ENCODE measurements around the gene ASIC3.

- TF ChIP-seq POLR2A (IDR thresholded peaks at IDR 0.05; ENCODE audit: low read depth, low read length): no peak
- no peak for TF ChIP-seq POLR2AphosphoS5 (IDR thresholded peaks at IDR 0.05; ENCODE audit: low read depth, low read length)
- TF ChIP-seq TAF1 (IDR thresholded peaks at IDR 0.05; ENCODE audit: borderline replicate concordance, low read depth, low read length): no peak
Observed at GRCh38 chr7:151035026-151035717, 13.2 kb upstream of the ASIC3 start.

Data from GM12892 (cell line).